Adipose tissue (tissue), 3 donors: ENCODE results near the gene TMEM89. TPM values are rescaled to one million over a fixed set of nuclear protein-coding genes. Genes with fewer than 3 reads are reported as not detected.

Experiments
- H3K27ac ChIP-seq: one replicate; pipeline ENCODE4 v1.5.1; 2013; ENCODE audit warnings: low read depth, low read length
- WGBS, 3 donors: extraction: QIAGEN DNeasy Blood & Tissue Kit; methylation state at CpG; one replicate each; pipeline ENCODE4 v1.1.7; 2013; 5-methylcytosine and 5-hydroxymethylcytosine counted together
- polyA plus RNA-seq, 3 donors: library from polyadenylated mRNA; stranded (reverse); fragments of 200-250 nt; gene quantifications; one replicate each; pipeline ENCODE4 v1.2.3, GENCODE V29; 2013
- donor health status: healthy with polysubstance abuse.
- donor health status: Bipolar disorder and iron deficiency.
- donor health status: healthy.

TMEM89 gene
- polyA plus RNA-seq, 3 donors: not detected

- WGBS, 3 donors: 78 to 90% (median 84%) methylated on average over 8 to 9 of the region's 9 CpGs
These were observed 26.1 kb upstream of the TMEM89 start for GRCh38 chr3:48647714-48648113.

GRCh38 chr3:48644898-48645760 lies 23.6 kb upstream of the TMEM89 start:
- WGBS, 3 donors: 89 to 92% (median 91%) methylated on average over 21 to 22 of the region's 22 CpGs
- no peak overlapping the region for H3K27ac ChIP-seq

More at GRCh38 chr3:48647714-48648113, 26.1 kb upstream of the TMEM89 start:
- no peak overlapping the region for H3K27ac ChIP-seq

- WGBS, 3 donors: 91 to 92% (median 92%) methylated on average over 12 of the region's 12 CpGs
These were observed 21.0 kb upstream of the TMEM89 start for GRCh38 chr3:48642605-48643004.

GRCh38 chr3:48641396-48641795 lies 19.8 kb upstream of the TMEM89 start:
- 88 to 96% (median 90%) methylated on average over 3 of the region's 3 CpGs for WGBS, 3 donors

More at GRCh38 chr3:48642605-48643004, 21.0 kb upstream of the TMEM89 start:
- H3K27ac ChIP-seq: no peak overlapping the region

GRCh38 chr3:48639944-48640606 lies 18.5 kb upstream of the TMEM89 start:
- 89 to 94% (median 91%) methylated on average over 35 to 38 of the region's 38 CpGs for WGBS, 3 donors
- no peak overlapping the region for H3K27ac ChIP-seq

More at GRCh38 chr3:48641396-48641795, 19.8 kb upstream of the TMEM89 start:
- H3K27ac ChIP-seq: no peak overlapping the region

GRCh38 chr3:48637305-48637704 lies 15.7 kb upstream of the TMEM89 start:
- H3K27ac ChIP-seq: no peak overlapping the region
- WGBS, 3 donors: 66 to 78% (median 72%) methylated on average over 6 of the region's 6 CpGs

GRCh38 chr3:48636149-48636655 lies 14.6 kb upstream of the TMEM89 start:
- no peak overlapping the region for H3K27ac ChIP-seq
- WGBS, 3 donors: 34 to 41% (median 39%) methylated on average over 10 of the region's 10 CpGs

- WGBS, 3 donors: 0 to 1% (median 0%) methylated on average over 63 to 68 of the region's 68 CpGs
- H3K27ac ChIP-seq: no peak within 1 kb of the TSS
These were observed 13.9 kb upstream of the TMEM89 start, which contains the start of gene SLC26A6 for GRCh38 chr3:48635222-48636021. TSS of gene SLC26A6 (minus strand) at chr3:48635461. CDS start at chr3:48635393, 68 bp downstream.

- WGBS, 3 donors: 2 to 4% (median 3%) methylated on average over 27 to 30 of the region's 30 CpGs
These were observed 13.2 kb upstream of the TMEM89 start for GRCh38 chr3:48634661-48635221.

GRCh38 chr3:48633743-48634142 lies 12.2 kb upstream of the TMEM89 start:
- WGBS, 3 donors: 80 to 97% (median 87%) methylated on average over 2 of the region's 2 CpGs

More at GRCh38 chr3:48634661-48635221, 13.2 kb upstream of the TMEM89 start:
- H3K27ac ChIP-seq: no peak overlapping the region

GRCh38 chr3:48633256-48633655 lies 11.7 kb upstream of the TMEM89 start:
- WGBS, 3 donors: 95 to 98% (median 95%) methylated on average over 15 of the region's 15 CpGs
- no peak overlapping the region for H3K27ac ChIP-seq

More at GRCh38 chr3:48633743-48634142, 12.2 kb upstream of the TMEM89 start:
- H3K27ac ChIP-seq: no peak overlapping the region

GRCh38 chr3:48631516-48632448 lies 10.2 kb upstream of the TMEM89 start:
- WGBS, 3 donors: 87 to 92% (median 91%) methylated on average over 22 of the region's 22 CpGs
- H3K27ac ChIP-seq: no peak overlapping the region

GRCh38 chr3:48630833-48631232 lies 9.3 kb upstream of the TMEM89 start:
- WGBS, 3 donors: 90 to 91% (median 91%) methylated on average over 12 of the region's 12 CpGs
- H3K27ac ChIP-seq: no peak overlapping the region

- WGBS, 3 donors: 95 to 97% (median 95%) methylated on average over 8 of the region's 8 CpGs
These were observed 8.8 kb upstream of the TMEM89 start for GRCh38 chr3:48630407-48630806.

GRCh38 chr3:48629894-48630293 lies 8.3 kb upstream of the TMEM89 start:
- WGBS, 3 donors: 96 to 100% (median 97%) methylated on average over 7 to 12 of the region's 12 CpGs
- H3K27ac ChIP-seq: no peak overlapping the region

More at GRCh38 chr3:48630407-48630806, 8.8 kb upstream of the TMEM89 start:
- no peak overlapping the region for H3K27ac ChIP-seq

- no peak overlapping the region for H3K27ac ChIP-seq
These were observed 6.9 kb upstream of the TMEM89 start for GRCh38 chr3:48628277-48629017.

More at GRCh38 chr3:48628277-48629017, 6.9 kb upstream of the TMEM89 start:
- 82 to 87% (median 86%) methylated on average over 12 to 13 of the region's 13 CpGs for WGBS, 3 donors
